Large intestine (tissue), 3 donors: Measurements from ENCODE around the gene MRAP. TPM values are rescaled to one million over a fixed set of nuclear protein-coding genes. Genes with fewer than 3 reads are reported as not detected.

Experiments
- DNase-seq, 2 donors: peaks; one replicate each; pipeline versions ENCODE4 v3.0.0 to v3.0.0-alpha.2; 2013
- H3K27ac ChIP-seq: one replicate; pipeline ENCODE4 v1.5.1; 2013; ENCODE audit warnings: low read length
- H3K27me3 ChIP-seq: 2 replicates; pipeline ENCODE4 v1.6.1; 2013; ENCODE audit warnings: low read length; ENCODE audit not compliant: control insufficient read depth, insufficient read depth
- H3K36me3 ChIP-seq: 2 replicates; pipeline ENCODE4 v1.6.1; 2013; ENCODE audit warnings: low read length; ENCODE audit not compliant: control insufficient read depth, insufficient read depth
- H3K4me1 ChIP-seq: one replicate; pipeline ENCODE4 v1.6.1; 2013; ENCODE audit warnings: low read length; ENCODE audit not compliant: control insufficient read depth, insufficient read depth
- H3K4me3 ChIP-seq: one replicate; pipeline ENCODE4 v1.5.1; 2013; ENCODE audit warnings: low read length
- H3K9me3 ChIP-seq: one replicate; pipeline ENCODE4 v1.6.1; 2013; ENCODE audit warnings: mild to moderate bottlenecking, low read depth, low read length, moderate library complexity; ENCODE audit not compliant: control insufficient read depth
- WGBS: methylation state at CpG from one replicate; pipeline ENCODE4 v1.1.5; 2013; ENCODE audit warnings: low lambda C conversion rate; ENCODE audit not compliant: insufficient coverage; 5-methylcytosine and 5-hydroxymethylcytosine counted together
- polyA plus RNA-seq: library from polyadenylated mRNA; unstranded; fragments of 120-200 nt; gene quantifications from one replicate; pipeline ENCODE4 v1.2.1, GENCODE V29; 2013

Gene MRAP
- polyA plus RNA-seq, 1 donor: 0.72 TPM

DNA sequence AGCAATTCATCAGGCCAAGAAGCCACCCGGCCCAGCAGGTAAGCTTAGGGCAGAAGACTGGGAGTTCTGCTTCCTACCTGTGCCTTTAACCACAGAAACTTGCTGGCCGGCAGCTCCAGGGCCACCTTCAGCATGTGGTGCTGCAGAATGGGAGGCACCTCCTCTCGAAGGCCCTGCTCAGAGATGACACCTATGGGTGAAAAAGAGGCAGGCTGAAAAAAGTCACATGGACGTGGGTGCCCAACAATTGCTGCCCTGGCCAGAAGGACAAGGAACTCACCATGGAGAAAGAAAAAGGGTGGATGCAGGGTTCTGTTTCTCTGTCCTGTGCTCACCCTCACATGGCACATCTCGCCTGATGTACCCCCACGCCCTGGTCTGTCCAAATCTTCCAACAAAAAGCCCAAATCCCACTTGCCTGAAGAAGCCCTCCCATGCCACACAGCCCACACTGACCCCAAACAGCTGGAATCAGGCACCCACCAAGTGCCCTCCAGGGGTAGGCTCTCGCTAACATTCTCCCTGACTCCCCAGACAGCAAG is 61.1 kb downstream of the MRAP start:
- Histone ChIP-seq H3K27ac (no peak overlapping the region), H3K9me3 (no peaks in the 10 kb centered on the region), H3K4me1 (no peaks in the 10 kb centered on the region), H3K36me3 (peaks cover 91% of the 10 kb centered on the region), H3K4me3 (no peak overlapping the region), H3K27me3 (no peaks in the 10 kb centered on the region)
- WGBS: 63% methylated on average over 1 of the region's 7 CpGs
- DNase-seq: no peak

DNA sequence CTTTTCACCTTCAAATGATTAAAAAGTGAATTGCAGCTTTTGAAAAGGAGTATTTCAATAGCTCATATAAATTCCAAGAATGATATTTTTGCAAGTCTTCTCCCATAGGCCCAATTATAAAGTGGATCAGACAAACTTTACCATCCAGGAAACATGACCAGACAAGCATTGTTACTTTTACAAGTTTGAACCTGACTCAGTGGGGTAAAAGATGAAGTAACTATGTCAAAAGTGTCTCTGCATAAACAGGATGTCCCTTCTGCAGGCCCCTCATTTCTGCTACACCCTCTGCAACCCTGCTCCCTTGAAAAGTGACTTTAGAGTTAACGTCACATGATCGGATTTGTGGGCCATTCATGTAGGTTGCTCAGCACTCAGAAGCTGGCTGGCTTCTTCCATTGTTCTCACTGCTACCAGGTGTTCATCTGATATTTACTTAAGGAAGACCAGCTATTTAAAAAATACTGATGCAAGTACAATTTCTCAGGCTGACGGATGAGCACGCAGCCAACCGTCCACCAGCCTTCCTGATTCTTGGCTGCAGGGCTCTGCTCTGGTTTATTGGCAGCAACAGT is 61.8 kb downstream of the MRAP start:
- Histone ChIP-seq H3K4me3 (no peak overlapping the region), H3K27ac (no peak overlapping the region), H3K9me3 (no peaks in the 10 kb centered on the region), H3K36me3 (peaks cover 92% of the 10 kb centered on the region), H3K4me1 (no peaks in the 10 kb centered on the region), H3K27me3 (no peaks in the 10 kb centered on the region)
- no CpG with 5 or more reads among the region's 5 CpGs for WGBS
- DNase-seq: no peak

Other genes with a start within 250 kb of the MRAP start
- 15.4 TPM for gene MIS18A, start 19.8 kb upstream of the MRAP start, polyA plus RNA-seq
- gene URB1, start 94.2 kb downstream of the MRAP start, polyA plus RNA-seq: 9.0 TPM
- gene EVA1C, start 113.9 kb downstream of the MRAP start, polyA plus RNA-seq: 2.0 TPM